Coronary artery (tissue), 2 donors: ENCODE results near the gene WDR20.

Experiments used
- DNase-seq: peaks from one replicate; pipeline ENCODE4 v3.0.0-alpha.2; 2017; ENCODE audit warnings: low spot score
- H3K27ac ChIP-seq, 2 donors: fragments of 200-600 bp; sonication (generic); one replicate each; pipeline ENCODE4 v1.5.1; 2016 to 2019
- H3K4me3 ChIP-seq: fragments of 200-600 bp; sonication (generic); 2 replicates; pipeline ENCODE4 v1.5.1; 2016; ENCODE audit warnings: mild to moderate bottlenecking, moderate library complexity
- TF ChIP-seq, protein P1 (sequence below): fragments of 200-600 bp; sonication (generic); IDR thresholded peaks from one replicate; pipeline ENCODE4 v1.5.1; 2019; ENCODE audit warnings: antibody characterized with exemption

WDR20 gene

GRCh38 chr14:102139286-102140026, at the start of gene WDR20:
Gene WDR20 (plus strand): TSS chr14:102139897. CDS start chr14:102139924, 27 bp downstream.
- TF ChIP-seq, protein P1, sequence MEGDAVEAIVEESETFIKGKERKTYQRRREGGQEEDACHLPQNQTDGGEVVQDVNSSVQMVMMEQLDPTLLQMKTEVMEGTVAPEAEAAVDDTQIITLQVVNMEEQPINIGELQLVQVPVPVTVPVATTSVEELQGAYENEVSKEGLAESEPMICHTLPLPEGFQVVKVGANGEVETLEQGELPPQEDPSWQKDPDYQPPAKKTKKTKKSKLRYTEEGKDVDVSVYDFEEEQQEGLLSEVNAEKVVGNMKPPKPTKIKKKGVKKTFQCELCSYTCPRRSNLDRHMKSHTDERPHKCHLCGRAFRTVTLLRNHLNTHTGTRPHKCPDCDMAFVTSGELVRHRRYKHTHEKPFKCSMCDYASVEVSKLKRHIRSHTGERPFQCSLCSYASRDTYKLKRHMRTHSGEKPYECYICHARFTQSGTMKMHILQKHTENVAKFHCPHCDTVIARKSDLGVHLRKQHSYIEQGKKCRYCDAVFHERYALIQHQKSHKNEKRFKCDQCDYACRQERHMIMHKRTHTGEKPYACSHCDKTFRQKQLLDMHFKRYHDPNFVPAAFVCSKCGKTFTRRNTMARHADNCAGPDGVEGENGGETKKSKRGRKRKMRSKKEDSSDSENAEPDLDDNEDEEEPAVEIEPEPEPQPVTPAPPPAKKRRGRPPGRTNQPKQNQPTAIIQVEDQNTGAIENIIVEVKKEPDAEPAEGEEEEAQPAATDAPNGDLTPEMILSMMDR, result no peak
- H3K4me3 ChIP-seq, result peak within 1 kb of the TSS; percentile 96
- peak within 1 kb of the TSS; percentile 81 to 91 for H3K27ac ChIP-seq
- DNase-seq, result peak; percentile 96

GRCh38 chr14:102090713-102091112, 49.0 kb upstream of the WDR20 start:
- TF ChIP-seq, protein P1, result no peak

GRCh38 chr14:102092806-102093205, 46.9 kb upstream of the WDR20 start:
- TF ChIP-seq, protein P1, result no peak
- H3K27ac ChIP-seq, result no peak overlapping the region
- no peak for DNase-seq
- H3K4me3 ChIP-seq, result no peak overlapping the region

More at GRCh38 chr14:102090713-102091112, 49.0 kb upstream of the WDR20 start:
- DNase-seq, result no peak
- Histone ChIP-seq H3K27ac (no peak overlapping the region), H3K4me3 (no peak overlapping the region)

DNA sequence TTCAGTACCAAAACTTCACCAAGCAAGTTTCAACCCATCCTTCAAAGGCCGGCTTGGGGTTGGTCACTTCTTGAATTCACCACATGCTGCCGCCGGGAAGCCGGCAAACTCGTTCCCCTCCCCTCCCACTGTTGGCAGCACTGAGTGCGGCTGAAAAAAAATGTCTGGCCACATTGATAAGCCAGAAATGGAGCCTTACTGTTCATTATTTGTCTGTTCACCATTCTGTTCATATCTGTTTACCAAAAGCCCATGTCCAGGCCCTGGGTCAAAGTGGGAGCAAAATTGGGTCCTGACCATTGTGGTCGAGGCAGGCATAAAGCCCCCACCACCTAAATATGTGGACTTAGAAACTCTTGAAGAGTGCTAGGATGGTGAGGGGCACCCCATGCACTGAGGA, 45.6 kb upstream of the WDR20 start:
- DNase-seq, result no peak
- Histone ChIP-seq H3K27ac (no peak overlapping the region), H3K4me3 (no peak overlapping the region)
- TF ChIP-seq, protein P1, result no peak

GRCh38 chr14:102095231-102095870, 44.3 kb upstream of the WDR20 start:
- no peak overlapping the region for H3K27ac ChIP-seq
- no peak for DNase-seq
- TF ChIP-seq, protein P1, result no peak
- no peak overlapping the region for H3K4me3 ChIP-seq

- TF ChIP-seq, protein P1, result no peak
- no peak overlapping the region for H3K27ac ChIP-seq
- no peak for DNase-seq
- no peak overlapping the region for H3K4me3 ChIP-seq
These were observed 43.7 kb upstream of the WDR20 start for GRCh38 chr14:102095871-102096568.
